ENCODE data around the gene ATP2B2. TPM values are rescaled to one million over a fixed set of nuclear protein-coding genes. Genes with fewer than 3 reads are reported as not detected.

ATP2B2 gene
- total and polyA plus RNA-seq, 2 experiments from 2014 or later, result 0.42 to 0.63 TPM

DNA sequence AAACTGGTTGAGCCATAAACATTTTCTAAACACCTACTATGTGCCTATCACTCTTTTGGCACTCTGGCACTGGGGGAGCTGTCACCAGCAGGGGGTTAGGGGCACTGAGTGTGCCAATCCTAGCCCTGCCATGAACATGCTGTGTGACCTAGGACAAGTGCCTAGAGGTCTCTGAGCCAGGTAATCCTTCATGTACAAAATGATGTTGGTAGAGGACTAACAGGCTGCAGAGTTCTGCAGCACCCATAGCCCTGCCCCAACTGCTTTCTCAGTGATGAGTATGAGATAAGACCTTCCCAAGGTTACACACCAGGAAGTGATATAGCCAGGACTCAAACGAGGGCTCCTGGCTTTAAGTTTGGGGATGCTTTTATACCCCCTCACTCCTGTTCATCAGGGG is 99.6 kb downstream of the ATP2B2 start:
- no peaks in the 10 kb centered on the region for H3K36me3 ChIP-seq (ENCODE audit: insufficient read depth)
- Mint-ChIP-seq H3K9me3 (no peaks in the 10 kb centered on the region), H3K36me3 (ENCODE audit: low read depth) (no peaks in the 10 kb centered on the region; the same call in 2 of the 3 replicates), H3K4me3 (no peak overlapping the region), H3K4me1 (no peaks in the 10 kb centered on the region), H3K27ac (no peak overlapping the region), H3K27me3 (ENCODE audit: insufficient read depth, low read depth, poor library complexity) (peaks cover 3% of the 10 kb centered on the region)
- H3K4me1 ChIP-seq (ENCODE audit: insufficient read depth), result no peaks in the 10 kb centered on the region
- H3K4me2 ChIP-seq, result no peak overlapping the region
- no peak for TF ChIP-seq CREB1 (CRISPR knock-in tag; IDR thresholded peaks at IDR 0.05; ENCODE audit: low read depth)
- no peak for TF ChIP-seq POLR2AphosphoS5 (IDR thresholded peaks at IDR 0.05; ENCODE audit: low read depth)
- TF ChIP-seq, protein P1, sequence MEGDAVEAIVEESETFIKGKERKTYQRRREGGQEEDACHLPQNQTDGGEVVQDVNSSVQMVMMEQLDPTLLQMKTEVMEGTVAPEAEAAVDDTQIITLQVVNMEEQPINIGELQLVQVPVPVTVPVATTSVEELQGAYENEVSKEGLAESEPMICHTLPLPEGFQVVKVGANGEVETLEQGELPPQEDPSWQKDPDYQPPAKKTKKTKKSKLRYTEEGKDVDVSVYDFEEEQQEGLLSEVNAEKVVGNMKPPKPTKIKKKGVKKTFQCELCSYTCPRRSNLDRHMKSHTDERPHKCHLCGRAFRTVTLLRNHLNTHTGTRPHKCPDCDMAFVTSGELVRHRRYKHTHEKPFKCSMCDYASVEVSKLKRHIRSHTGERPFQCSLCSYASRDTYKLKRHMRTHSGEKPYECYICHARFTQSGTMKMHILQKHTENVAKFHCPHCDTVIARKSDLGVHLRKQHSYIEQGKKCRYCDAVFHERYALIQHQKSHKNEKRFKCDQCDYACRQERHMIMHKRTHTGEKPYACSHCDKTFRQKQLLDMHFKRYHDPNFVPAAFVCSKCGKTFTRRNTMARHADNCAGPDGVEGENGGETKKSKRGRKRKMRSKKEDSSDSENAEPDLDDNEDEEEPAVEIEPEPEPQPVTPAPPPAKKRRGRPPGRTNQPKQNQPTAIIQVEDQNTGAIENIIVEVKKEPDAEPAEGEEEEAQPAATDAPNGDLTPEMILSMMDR (conservative IDR thresholded peaks at IDR 0.05; ENCODE audit: low read depth in 2 of 2), result no peak
- TF ChIP-seq ZNF114 (CRISPR knock-in tag; IDR thresholded peaks at IDR 0.05), result no peak
- TF ChIP-seq STAT1 (IDR thresholded peaks at IDR 0.05; ENCODE audit: unreplicated experiment), result no peak
- TF ChIP-seq, protein P2, sequence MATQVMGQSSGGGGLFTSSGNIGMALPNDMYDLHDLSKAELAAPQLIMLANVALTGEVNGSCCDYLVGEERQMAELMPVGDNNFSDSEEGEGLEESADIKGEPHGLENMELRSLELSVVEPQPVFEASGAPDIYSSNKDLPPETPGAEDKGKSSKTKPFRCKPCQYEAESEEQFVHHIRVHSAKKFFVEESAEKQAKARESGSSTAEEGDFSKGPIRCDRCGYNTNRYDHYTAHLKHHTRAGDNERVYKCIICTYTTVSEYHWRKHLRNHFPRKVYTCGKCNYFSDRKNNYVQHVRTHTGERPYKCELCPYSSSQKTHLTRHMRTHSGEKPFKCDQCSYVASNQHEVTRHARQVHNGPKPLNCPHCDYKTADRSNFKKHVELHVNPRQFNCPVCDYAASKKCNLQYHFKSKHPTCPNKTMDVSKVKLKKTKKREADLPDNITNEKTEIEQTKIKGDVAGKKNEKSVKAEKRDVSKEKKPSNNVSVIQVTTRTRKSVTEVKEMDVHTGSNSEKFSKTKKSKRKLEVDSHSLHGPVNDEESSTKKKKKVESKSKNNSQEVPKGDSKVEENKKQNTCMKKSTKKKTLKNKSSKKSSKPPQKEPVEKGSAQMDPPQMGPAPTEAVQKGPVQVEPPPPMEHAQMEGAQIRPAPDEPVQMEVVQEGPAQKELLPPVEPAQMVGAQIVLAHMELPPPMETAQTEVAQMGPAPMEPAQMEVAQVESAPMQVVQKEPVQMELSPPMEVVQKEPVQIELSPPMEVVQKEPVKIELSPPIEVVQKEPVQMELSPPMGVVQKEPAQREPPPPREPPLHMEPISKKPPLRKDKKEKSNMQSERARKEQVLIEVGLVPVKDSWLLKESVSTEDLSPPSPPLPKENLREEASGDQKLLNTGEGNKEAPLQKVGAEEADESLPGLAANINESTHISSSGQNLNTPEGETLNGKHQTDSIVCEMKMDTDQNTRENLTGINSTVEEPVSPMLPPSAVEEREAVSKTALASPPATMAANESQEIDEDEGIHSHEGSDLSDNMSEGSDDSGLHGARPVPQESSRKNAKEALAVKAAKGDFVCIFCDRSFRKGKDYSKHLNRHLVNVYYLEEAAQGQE (IDR thresholded peaks at IDR 0.05; ENCODE audit: unreplicated experiment), result no peak
- no peak for TF ChIP-seq EZH2phosphoT487 (IDR thresholded peaks at IDR 0.05; ENCODE audit: unreplicated experiment)
- no peak for TF ChIP-seq ETS1 (IDR thresholded peaks at IDR 0.05)
- TF ChIP-seq NANOG (IDR thresholded peaks at IDR 0.05; ENCODE audit: borderline replicate concordance), result no peak
- TF ChIP-seq ZNF331 (CRISPR knock-in tag; IDR thresholded peaks at IDR 0.05; ENCODE audit: low read depth), result no peak
- TF ChIP-seq ZNF462 (CRISPR knock-in tag; IDR thresholded peaks at IDR 0.05), result no peak
- no peak for TF ChIP-seq EZH2 (IDR thresholded peaks at IDR 0.05; ENCODE audit: low read depth, unreplicated experiment)
- no peak for TF ChIP-seq JUNB (IDR thresholded peaks at IDR 0.05; ENCODE audit: unreplicated experiment)
- no peak for DNase-seq (ENCODE audit: low spot score)
- H3K4me3 ChIP-seq, result no peak overlapping the region
- no peak for ATAC-seq
- H4K20me1 ChIP-seq (replicated peaks; ENCODE audit: insufficient read depth), result no peaks in the 10 kb centered on the region
- no peaks in the 10 kb centered on the region for H3K79me2 ChIP-seq (replicated peaks; ENCODE audit: insufficient read depth)
- H3K27me3 ChIP-seq (ENCODE audit: insufficient read depth), result no peaks in the 10 kb centered on the region
- no peak overlapping the region for H2AFZ ChIP-seq
- no peaks in the 10 kb centered on the region for H3F3A ChIP-seq (replicated peaks; ENCODE audit: low read depth)
- no peaks in the 10 kb centered on the region for H3K9me2 ChIP-seq (ENCODE audit: insufficient read depth)
- no peak overlapping the region for H3K27ac ChIP-seq (ENCODE audit: low read depth)

Data from GM23338 (cell line).